HEK293T (cell line): ENCODE measurements around the gene TGFB2.

Source experiments
- L3MBTL2 ChIP-seq: fragments of 450-650 bp; conservative IDR thresholded peaks from 2 replicates; pipeline ENCODE4 v1.6.1; 2016; ENCODE audit warnings: mild to moderate bottlenecking
- PKNOX1 ChIP-seq: fragments of 450-650 bp; IDR thresholded peaks from 2 replicates; pipeline ENCODE4 v1.6.1; 2016
- SP1 ChIP-seq: fragments of 450-650 bp; IDR thresholded peaks from 2 replicates; pipeline ENCODE4 v1.6.1; 2017
- SUZ12 ChIP-seq: fragments of 450-650 bp; IDR thresholded peaks from 2 replicates; pipeline ENCODE4 v1.6.1; 2016; ENCODE audit warnings: mild to moderate bottlenecking
- TARDBP ChIP-seq: fragments of 450-650 bp; IDR thresholded peaks from 2 replicates; pipeline ENCODE4 v1.6.1; 2016

GRCh38 chr1:218493986-218494385, 148.8 kb downstream of the TGFB2 start:
- no peak for TF ChIP-seq SP1
- no peak for TF ChIP-seq SUZ12
- TF ChIP-seq TARDBP = no peak
- no peak for TF ChIP-seq L3MBTL2
- no peak for TF ChIP-seq PKNOX1
